Activated CD4-positive, alpha-beta T cell treated with anti-CD3 and anti-CD28 coated beads for 36 hours (primary cell): Measurements from ENCODE around the gene CAMK2G. TPM values are rescaled to one million over a fixed set of nuclear protein-coding genes. Genes with fewer than 3 reads are reported as not detected.

ENCODE experiments used
- ATAC-seq: fragments of 200-7000 bp; cut with Tn5 transposase; one replicate; pipeline ENCODE4 v1.10.0; 2021; ENCODE audit warnings: mild to moderate bottlenecking, moderate library complexity
- CTCF ChIA-PET: fragments of 350-600 bp; sonication (Branson Sonifier 250); formaldehyde crosslinking; loops from one replicate; lab custom pipeline; 2021; ENCODE audit warnings: antibody characterized with exemption; lab: Charles Lee
- POLR2A ChIA-PET: fragments of 350-600 bp; sonication (Branson Sonifier 250); formaldehyde crosslinking; loops from one replicate; lab custom pipeline; 2021; ENCODE audit warnings: antibody characterized with exemption, inconsistent platforms; lab: Charles Lee
- DNase-seq: peaks from one replicate; pipeline ENCODE4 v3.0.0-alpha.2; 2020
- H3K27ac Mint-ChIP-seq: one replicate; pipeline ENCODE4 v1.8.0; 2021; ENCODE audit warnings: mixed read lengths
- H3K27me3 Mint-ChIP-seq: one replicate; pipeline ENCODE4 v1.8.0; 2021; ENCODE audit warnings: mixed read lengths
- H3K36me3 Mint-ChIP-seq: one replicate; pipeline ENCODE4 v1.8.0; 2021; ENCODE audit warnings: low read depth, mixed read lengths
- H3K4me1 Mint-ChIP-seq: one replicate; pipeline ENCODE4 v1.8.0; 2021; ENCODE audit warnings: mixed read lengths
- H3K4me3 Mint-ChIP-seq: one replicate; pipeline ENCODE4 v1.8.0; 2021; ENCODE audit warnings: mild to moderate bottlenecking, moderate library complexity, mixed read lengths
- H3K9me3 Mint-ChIP-seq: one replicate; pipeline ENCODE4 v1.8.0; 2021; ENCODE audit warnings: low read depth, mixed read lengths
- intact Hi-C, 2 experiments: fragments of 100-400 bp; cut with DNase I in 1 of 2; cut with micrococcal nuclease in 1 of 2; formaldehyde crosslinking; loops; one replicate each; pipeline versions ENCODE4 v1.14.2 to v1.15.1; 2022 to 2024; cut with DNase I, micrococcal nuclease
- total RNA-seq, 2 experiments: library from RNA; stranded (reverse); gene quantifications; one replicate each; pipeline ENCODE4 v1.2.3, GENCODE V29; 2021

Gene CAMK2G
- total RNA-seq, 2 experiments from 2014 or later, result 16.4 to 19.4 TPM

DNA sequence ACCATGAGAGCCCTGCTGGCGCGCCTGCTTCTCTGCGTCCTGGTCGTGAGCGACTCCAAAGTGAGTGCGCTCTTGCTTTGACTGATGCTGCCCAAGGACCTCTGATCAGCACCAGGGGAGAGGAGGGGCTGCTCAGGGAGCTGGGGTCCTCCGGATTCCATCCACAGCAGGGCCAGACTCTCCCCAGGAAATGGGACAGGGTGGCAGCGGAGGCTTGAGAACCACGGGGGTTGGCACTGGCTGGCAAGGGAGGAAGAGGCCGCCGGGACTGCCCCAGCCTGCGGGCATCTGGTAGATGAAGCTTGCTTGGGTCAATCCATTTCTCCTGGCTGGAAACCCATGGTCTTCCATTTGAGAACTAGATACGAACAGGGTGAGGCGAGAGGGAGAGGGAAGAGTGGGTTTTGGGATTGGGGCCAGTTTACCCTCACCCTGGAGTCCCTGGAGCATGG, 37.2 kb upstream of the CAMK2G start:
- DNase-seq, result no peak
- POLR2A ChIA-PET, result no interaction called here
- peaks cover 1% of the 10 kb centered on the region for H3K36me3 Mint-ChIP-seq
- H3K4me3 Mint-ChIP-seq, result peak overlapping the region; percentile 77
- CTCF ChIA-PET, result interaction anchor here (1.3 to 1.8 kb wide), 4 partner anchors 13 to 169 kb away, joined by 3 to 7 read pairs (median 4); no protein-coding TSS in a partner anchor
- intact Hi-C loops, result loop anchor here in 1 of 2 experiments (2.0 kb wide), 1 partner anchor 21 kb away; no protein-coding TSS in a partner anchor
- H3K9me3 Mint-ChIP-seq, result no peaks in the 10 kb centered on the region
- H3K4me1 Mint-ChIP-seq, result peaks cover 36% of the 10 kb centered on the region
- peak; percentile 27 for ATAC-seq
- H3K27ac Mint-ChIP-seq, result no peak overlapping the region
- peaks cover 53% of the 10 kb centered on the region for H3K27me3 Mint-ChIP-seq

DNA sequence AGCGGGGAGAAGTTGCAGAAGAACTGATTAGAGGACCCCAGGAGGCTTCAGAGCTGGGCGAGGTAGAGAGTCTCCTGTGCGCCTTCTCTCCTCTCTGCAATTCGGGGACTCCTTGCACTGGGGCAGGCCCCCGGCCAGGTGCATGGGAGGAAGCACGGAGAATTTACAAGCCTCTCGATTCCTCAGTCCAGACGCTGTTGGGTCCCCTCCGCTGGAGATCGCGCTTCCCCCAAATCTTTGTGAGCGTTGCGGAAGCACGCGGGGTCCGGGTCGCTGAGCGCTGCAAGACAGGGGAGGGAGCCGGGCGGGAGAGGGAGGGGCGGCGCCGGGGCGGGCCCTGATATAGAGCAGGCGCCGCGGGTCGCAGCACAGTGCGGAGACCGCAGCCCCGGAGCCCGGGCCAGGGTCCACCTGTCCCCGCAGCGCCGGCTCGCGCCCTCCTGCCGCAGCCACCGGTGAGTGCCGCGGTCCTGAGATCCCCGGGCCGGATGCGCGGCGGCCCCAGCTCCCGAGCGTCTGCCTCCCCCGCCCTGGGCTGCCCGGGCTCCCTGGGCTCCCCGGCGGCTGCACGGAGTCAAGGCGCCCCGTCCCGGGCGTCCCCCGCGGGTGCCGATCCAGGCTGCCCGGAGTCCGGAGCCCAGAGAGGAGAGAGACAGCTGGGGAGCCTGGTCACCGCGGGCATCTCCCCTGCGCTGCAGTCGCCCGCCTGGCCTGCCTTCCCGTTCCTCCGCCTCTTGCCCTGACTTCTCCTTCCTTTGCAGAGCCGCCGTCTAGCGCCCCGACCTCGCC, 36.6 kb upstream of the CAMK2G start, which contains the start of gene PLAU:
TSS of gene PLAU (plus strand) at position 369 of the 789 bp plus-strand sequence. CDS start 424 bp downstream, outside the sequence.
- POLR2A ChIA-PET, result no interaction called here
- peak; percentile 54 for ATAC-seq
- H3K27ac Mint-ChIP-seq, result no peak within 1 kb of the TSS
- intact Hi-C loops, result loop anchor here in 1 of 2 experiments (2.0 kb wide), 1 partner anchor 22 kb away; no protein-coding TSS in a partner anchor
- H3K9me3 Mint-ChIP-seq, result no peaks in the 10 kb centered on the region
- H3K4me1 Mint-ChIP-seq, result peaks cover 36% of the 10 kb centered on the region
- H3K4me3 Mint-ChIP-seq, result peak within 1 kb of the TSS; percentile 77
- H3K36me3 Mint-ChIP-seq, result peaks cover 1% of the 10 kb centered on the region
- H3K27me3 Mint-ChIP-seq, result peaks cover 51% of the 10 kb centered on the region
- DNase-seq, result peak; percentile 58
- CTCF ChIA-PET, result interaction anchor here (0.6 to 1.8 kb wide), 7 partner anchors 9 to 169 kb away, joined by 3 to 7 read pairs (median 3); no protein-coding TSS in a partner anchor

DNA sequence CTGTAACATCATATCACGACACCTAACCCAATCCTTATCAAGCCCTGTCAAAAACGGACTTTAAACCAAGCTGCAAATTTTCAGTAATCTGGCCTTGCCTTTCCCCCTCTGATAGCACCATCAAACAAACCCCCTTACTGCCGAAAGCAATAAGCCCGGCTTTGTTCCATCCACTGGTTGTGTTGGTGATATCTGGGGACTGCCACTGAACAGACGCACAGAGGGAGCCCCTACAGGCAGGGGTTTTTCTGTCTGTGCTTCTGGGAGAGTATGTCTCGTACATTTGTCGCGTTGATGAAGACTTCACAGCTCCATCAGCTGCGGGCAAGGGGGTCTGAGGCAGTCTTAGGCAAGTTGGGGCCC, 36.0 kb upstream of the CAMK2G start:
- peaks cover 36% of the 10 kb centered on the region for H3K4me1 Mint-ChIP-seq
- ChIA-PET CTCF (interaction anchor here (0.8 to 1.8 kb wide), 6 partner anchors 10 to 170 kb away, joined by 3 to 7 read pairs (median 3); no protein-coding TSS in a partner anchor), POLR2A (no interaction called here)
- intact Hi-C loops, result loop anchor here in 1 of 2 experiments (2.0 kb wide), 1 partner anchor 22 kb away; no protein-coding TSS in a partner anchor
- ATAC-seq, result no peak
- peak overlapping the region; percentile 69 for H3K4me3 Mint-ChIP-seq
- peaks cover 1% of the 10 kb centered on the region for H3K36me3 Mint-ChIP-seq
- no peaks in the 10 kb centered on the region for H3K9me3 Mint-ChIP-seq
- peak; percentile 25 for DNase-seq
- H3K27ac Mint-ChIP-seq, result no peak overlapping the region
- H3K27me3 Mint-ChIP-seq, result peaks cover 49% of the 10 kb centered on the region

DNA sequence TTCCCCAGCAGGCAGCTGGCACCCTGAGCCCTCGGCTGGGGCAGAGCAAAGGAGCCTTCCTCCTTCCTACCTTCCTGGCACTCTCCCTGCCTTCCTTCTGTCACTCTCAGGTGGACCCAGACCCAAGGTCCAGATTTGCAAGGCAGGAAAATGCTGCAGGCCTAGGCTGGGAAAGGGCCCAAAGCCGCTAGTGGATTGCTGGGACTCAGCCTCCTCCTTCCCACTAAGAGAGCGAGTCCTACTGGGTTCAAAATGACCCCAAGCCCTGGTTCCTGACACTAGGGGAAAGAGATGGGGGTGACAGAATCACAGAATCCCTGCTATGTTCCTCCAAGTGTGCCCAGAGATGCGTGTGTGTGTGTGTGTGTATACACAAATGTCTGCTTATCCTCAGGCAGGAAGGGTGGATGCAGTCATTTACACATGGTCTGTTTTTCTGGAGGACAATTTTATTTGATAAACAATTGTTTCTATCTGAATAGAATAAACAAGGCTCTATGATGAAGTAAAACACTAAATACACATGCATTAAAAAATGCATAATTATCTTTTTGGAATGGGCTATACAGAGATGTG, 35.3 kb upstream of the CAMK2G start:
- no peak for ATAC-seq

DNA sequence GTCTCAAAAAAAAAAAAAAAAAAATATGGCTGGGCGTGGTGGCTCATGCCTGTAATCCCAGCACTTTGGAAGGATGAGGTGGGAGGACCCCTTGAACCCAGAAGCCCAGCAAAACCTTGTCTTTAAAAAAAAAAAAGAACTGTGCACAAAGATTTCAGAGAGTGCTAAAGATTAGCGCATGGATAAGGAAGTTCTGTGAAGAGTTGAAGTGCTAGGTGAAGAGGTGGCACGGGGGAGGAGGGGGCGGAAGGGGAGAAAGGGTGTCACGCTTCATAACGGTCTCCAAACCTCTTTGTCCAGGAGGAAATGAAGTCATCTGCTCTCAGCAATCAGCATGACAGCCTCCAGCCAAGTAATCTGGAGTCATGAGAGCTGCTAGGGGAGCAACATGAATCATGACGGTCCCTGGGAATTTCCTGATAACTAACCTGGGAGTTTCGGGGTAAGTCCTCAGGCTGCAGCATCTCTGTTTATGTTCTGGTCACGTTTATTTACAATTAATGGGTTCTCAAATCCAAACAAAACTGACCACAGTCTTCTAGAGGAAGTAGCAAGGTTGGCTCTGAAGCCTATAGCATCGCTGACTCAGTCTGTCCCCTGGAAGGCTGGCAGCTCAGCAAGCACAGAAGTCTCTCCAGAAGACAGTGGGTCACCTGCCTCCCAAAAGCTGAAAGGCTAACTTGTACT, 34.6 kb upstream of the CAMK2G start:
- Mint-ChIP-seq H3K4me1 (peaks cover 36% of the 10 kb centered on the region), H3K9me3 (no peaks in the 10 kb centered on the region), H3K4me3 (peak overlapping the region; percentile 44), H3K27me3 (peaks cover 46% of the 10 kb centered on the region), H3K27ac (peak overlapping the region; percentile 6), H3K36me3 (peaks cover 1% of the 10 kb centered on the region)
- DNase-seq (peak; percentile 72), ATAC-seq (peak; percentile 76)
- intact Hi-C loops, result loop anchor here (1.0 kb wide), 2 partner anchors 23 to 31 kb away; no protein-coding TSS in a partner anchor
- ChIA-PET POLR2A (no interaction called here), CTCF (interaction anchor here (1.3 to 1.7 kb wide), 2 partner anchors 29 to 48 kb away, joined by 7 to 8 read pairs; no protein-coding TSS in a partner anchor)

More for the DNA sequence above, 35.3 kb upstream of the CAMK2G start:
- no peaks in the 10 kb centered on the region for H3K9me3 Mint-ChIP-seq
- intact Hi-C loops, result loop anchor here (1.0 to 2.0 kb wide), 2 partner anchors 23 kb away; no protein-coding TSS in a partner anchor
- ChIA-PET POLR2A (no interaction called here), CTCF (interaction anchor here (1.3 to 1.8 kb wide), 3 partner anchors 30 to 47 kb away, joined by 7 to 8 read pairs (median 7); no protein-coding TSS in a partner anchor)
- H3K4me3 Mint-ChIP-seq, result peak overlapping the region; percentile 44
- peaks cover 36% of the 10 kb centered on the region for H3K4me1 Mint-ChIP-seq
- peaks cover 47% of the 10 kb centered on the region for H3K27me3 Mint-ChIP-seq
- no peak overlapping the region for H3K27ac Mint-ChIP-seq
- no peak for DNase-seq
- peaks cover 1% of the 10 kb centered on the region for H3K36me3 Mint-ChIP-seq

DNA sequence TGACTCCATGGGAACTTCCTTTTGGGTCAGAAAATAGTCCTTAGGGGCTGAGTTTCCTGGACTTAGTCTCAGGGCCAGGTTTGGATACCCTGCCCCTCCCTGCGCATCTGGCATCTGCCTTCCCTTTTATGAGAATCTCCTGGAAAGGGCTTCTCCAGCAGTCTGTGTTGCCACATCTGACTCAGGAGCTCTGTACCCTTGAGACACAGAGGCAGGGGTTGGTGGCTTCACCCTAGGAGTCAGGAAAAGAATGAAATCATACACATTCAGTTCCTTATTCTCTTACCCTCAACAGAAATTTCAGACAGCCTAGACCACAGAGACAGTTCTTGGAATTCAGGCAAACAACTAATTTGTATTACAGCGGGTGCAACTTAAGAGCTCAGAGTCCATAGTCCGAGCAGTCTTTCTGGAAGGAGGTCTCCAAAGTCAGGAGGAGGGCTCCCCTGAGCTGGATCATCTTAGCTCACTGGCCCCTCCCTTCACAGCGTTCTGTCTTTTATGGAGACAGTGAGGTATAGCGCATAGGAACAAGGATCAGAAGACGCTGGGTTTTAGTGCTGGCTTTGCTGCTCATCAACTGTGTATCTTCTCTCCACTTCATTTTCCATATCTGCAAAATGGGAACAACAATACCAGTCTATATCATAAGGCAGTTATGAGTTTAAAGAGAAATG, 33.6 kb upstream of the CAMK2G start:
- POLR2A ChIA-PET, result no interaction called here
- Mint-ChIP-seq H3K4me3 (no peak overlapping the region), H3K4me1 (peaks cover 36% of the 10 kb centered on the region), H3K9me3 (no peaks in the 10 kb centered on the region), H3K27me3 (peaks cover 40% of the 10 kb centered on the region), H3K27ac (no peak overlapping the region), H3K36me3 (peaks cover 1% of the 10 kb centered on the region)
- intact Hi-C loops, result loop anchor here in 1 of 2 experiments (1.0 kb wide), 1 partner anchor 32 kb away; no protein-coding TSS in a partner anchor
- no peak for DNase-seq
- CTCF ChIA-PET, result interaction anchor here (0.8 to 1.7 kb wide), 2 partner anchors 22 to 28 kb away, joined by 3 to 8 read pairs; no protein-coding TSS in a partner anchor
- ATAC-seq, result no peak

DNA sequence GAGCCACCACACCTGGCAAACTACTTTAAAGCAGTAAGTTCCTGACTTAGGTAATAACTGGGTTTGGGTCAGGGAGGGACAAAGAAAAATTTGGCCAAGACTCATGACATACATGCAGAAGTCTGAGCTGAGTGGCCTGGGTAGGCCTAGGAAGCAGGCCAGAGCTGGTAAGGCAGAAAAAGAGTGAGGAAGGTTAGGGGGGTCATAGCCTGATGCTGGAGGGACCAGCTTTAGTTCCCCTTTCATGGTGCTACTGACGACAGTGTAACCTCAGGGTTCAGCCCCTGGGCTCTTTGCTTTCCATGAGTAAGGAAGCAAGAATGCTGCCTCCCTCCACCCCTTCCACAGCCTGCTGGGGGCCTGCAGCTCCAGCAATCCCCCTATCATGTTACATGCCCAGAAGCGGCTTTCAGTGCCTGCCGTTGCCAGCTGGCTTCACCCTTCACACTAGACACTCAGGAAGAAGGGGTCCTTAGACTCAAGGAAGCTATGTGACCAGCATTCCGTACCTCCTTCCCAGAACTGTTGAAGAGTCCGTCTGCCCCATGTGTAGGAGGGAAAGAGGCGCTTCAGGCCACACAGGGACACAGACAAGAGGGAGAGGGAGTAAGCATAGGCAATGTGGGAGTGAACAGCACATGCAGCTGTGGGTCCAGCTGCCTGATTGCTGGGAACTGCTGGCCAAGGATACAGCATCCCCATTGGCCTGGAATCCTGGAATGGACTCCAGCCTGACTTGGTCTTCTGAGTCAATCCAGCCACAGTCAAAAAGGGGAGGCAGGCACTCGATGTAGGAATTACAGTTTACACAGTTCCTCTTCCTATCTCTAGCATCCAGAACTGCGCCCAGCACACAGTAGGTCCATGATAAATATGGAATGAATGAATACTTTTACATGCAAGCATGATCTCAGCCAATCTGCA, 32.4 kb upstream of the CAMK2G start:
- no peaks in the 10 kb centered on the region for H3K9me3 Mint-ChIP-seq
- intact Hi-C loops, result no loop called here
- H3K4me1 Mint-ChIP-seq, result peaks cover 36% of the 10 kb centered on the region
- H3K36me3 Mint-ChIP-seq, result no peaks in the 10 kb centered on the region
- POLR2A ChIA-PET, result interaction anchor here (0.7 kb wide), 1 partner anchor 17 kb away, joined by 5 read pairs; no protein-coding TSS in a partner anchor
- H3K4me3 Mint-ChIP-seq, result no peak overlapping the region
- CTCF ChIA-PET, result interaction anchor here (0.6 to 1.6 kb wide), 4 partner anchors 15 to 174 kb away, joined by 3 to 9 read pairs (median 4); no protein-coding TSS in a partner anchor
- no peak for ATAC-seq
- peaks cover 33% of the 10 kb centered on the region for H3K27me3 Mint-ChIP-seq
- no peak for DNase-seq
- H3K27ac Mint-ChIP-seq, result no peak overlapping the region

DNA sequence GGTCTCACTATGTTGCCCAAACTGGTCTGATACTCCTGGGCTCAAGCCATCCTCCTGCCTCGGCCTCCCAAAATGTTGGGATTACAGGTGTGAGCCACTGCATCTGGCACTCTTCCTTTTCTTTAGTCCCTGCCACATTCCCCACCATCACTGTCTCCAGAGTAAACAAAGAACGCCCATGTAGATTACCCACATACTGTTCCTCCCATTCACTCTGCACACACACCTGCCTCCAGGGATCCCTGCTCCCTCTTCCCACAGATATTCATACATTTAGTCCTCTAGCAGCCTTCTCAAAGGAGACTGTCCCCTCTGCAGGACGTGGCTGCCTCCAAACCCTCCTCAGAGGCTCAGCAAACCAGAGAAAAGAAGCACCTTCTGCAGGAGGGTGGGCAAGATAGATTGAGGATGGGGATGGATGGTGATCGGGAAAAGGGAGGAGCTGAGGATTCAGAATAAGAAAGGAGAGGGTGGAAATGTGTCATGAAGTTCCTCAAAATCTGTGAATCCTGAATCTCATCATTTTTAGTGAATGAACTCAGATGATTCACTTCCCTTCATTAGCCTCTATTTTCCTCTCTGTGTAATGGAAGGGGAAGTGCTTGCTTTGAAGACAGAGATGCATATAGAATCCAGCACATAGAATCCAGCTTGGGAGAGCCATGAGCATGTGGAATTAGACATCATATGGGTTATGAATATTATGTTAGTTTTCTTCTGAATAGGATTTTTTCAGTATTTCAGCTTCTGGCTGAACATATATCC, 31.1 kb upstream of the CAMK2G start:
- DNase-seq (no peak), ATAC-seq (no peak)
- H3K36me3 Mint-ChIP-seq, result no peaks in the 10 kb centered on the region
- no peak overlapping the region for H3K4me3 Mint-ChIP-seq
- H3K4me1 Mint-ChIP-seq, result peaks cover 27% of the 10 kb centered on the region
- no peaks in the 10 kb centered on the region for H3K9me3 Mint-ChIP-seq
- H3K27me3 Mint-ChIP-seq, result peaks cover 25% of the 10 kb centered on the region
- ChIA-PET CTCF (interaction anchor here (0.5 to 1.6 kb wide), 3 partner anchors 16 to 35 kb away, joined by 3 to 9 read pairs (median 4); no protein-coding TSS in a partner anchor), POLR2A (no interaction called here)
- intact Hi-C loops, result no loop called here
- H3K27ac Mint-ChIP-seq, result no peak overlapping the region

DNA sequence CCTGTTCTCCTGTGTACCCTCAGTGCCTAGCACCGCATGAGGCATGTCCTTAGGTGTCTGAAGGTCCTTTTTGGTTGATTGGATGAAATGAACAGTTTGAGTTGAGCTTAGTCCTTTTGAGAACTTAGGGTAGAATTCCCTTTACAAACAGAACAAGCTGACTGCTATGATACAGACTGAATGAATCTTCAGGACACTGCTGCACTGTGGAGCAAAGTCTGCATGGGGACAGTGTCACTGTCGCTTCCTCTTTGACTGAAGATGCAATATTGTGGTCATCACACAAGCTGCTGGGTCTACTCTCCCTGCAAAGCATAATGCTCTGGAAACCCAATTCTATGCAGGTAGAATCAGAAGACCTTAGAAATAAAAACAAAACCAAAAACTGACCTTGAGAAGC, 28.0 kb upstream of the CAMK2G start:
- intact Hi-C loops, result no loop called here
- ChIA-PET POLR2A (no interaction called here), CTCF (interaction anchor here (0.6 to 1.8 kb wide), 6 partner anchors 9 to 194 kb away, joined by 3 to 14 read pairs (median 4); no protein-coding TSS in a partner anchor)
- Mint-ChIP-seq H3K4me1 (no peaks in the 10 kb centered on the region), H3K4me3 (no peak overlapping the region), H3K27me3 (peaks cover 19% of the 10 kb centered on the region), H3K27ac (no peak overlapping the region), H3K36me3 (no peaks in the 10 kb centered on the region), H3K9me3 (no peaks in the 10 kb centered on the region)
- no peak for DNase-seq
- ATAC-seq, result no peak
